Subcutaneous abdominal adipose tissue (tissue), 5 donors: ENCODE measurements around the gene HCN1.

Experiments
- H3K27ac ChIP-seq: one replicate; pipeline ENCODE4 v1.7.0; 2013; ENCODE audit warnings: low read depth, mild to moderate bottlenecking, inconsistent platforms, low read length, moderate library complexity
- H3K27me3 ChIP-seq, 5 donors: one replicate each; pipeline ENCODE4 v1.7.0; 2013; ENCODE audit warnings: low read length in 5 of 5, inconsistent platforms in 1 of 5; ENCODE audit not compliant: control insufficient read depth in 5 of 5, insufficient read depth in 4 of 5
- H3K36me3 ChIP-seq, 5 donors: one replicate each; pipeline ENCODE4 v1.7.0; 2013; ENCODE audit warnings: low read length in 5 of 5; ENCODE audit not compliant: control insufficient read depth in 5 of 5, insufficient read depth in 5 of 5
- H3K4me1 ChIP-seq, 5 donors: one replicate each; pipeline ENCODE4 v1.7.0; 2013; ENCODE audit warnings: low read length in 5 of 5, mild to moderate bottlenecking in 3 of 5, moderate library complexity in 1 of 5; ENCODE audit not compliant: control insufficient read depth in 5 of 5, insufficient read depth in 5 of 5
- H3K4me3 ChIP-seq, 5 donors: one replicate each; pipeline ENCODE4 v1.7.0; 2013; ENCODE audit warnings: low read length in 5 of 5, low read depth in 1 of 5
- H3K9ac ChIP-seq, 5 donors: one replicate each; pipeline ENCODE4 v1.7.0; 2013; ENCODE audit warnings: low read length in 5 of 5, mild to moderate bottlenecking in 4 of 5, moderate library complexity in 3 of 5
- H3K9me3 ChIP-seq, 5 donors: one replicate each; pipeline ENCODE4 v1.7.0; 2013; ENCODE audit warnings: low read length in 5 of 5; ENCODE audit not compliant: control insufficient read depth in 5 of 5
- donor health status: healthy.
- donor health status: healthy.
- donor health status: healthy.
- donor health status: healthy.
- donor health status: healthy.

The HCN1 gene

GRCh38 chr5:45271626-45272025, 424.6 kb downstream of the HCN1 start:
- Histone ChIP-seq H3K27ac (no peak overlapping the region), H3K4me1 (no peaks in the 10 kb centered on the region), H3K9me3 (no peaks in the 10 kb centered on the region), H3K4me3 (no peak overlapping the region), H3K27me3 (no peaks in the 10 kb centered on the region), H3K9ac (no peak overlapping the region), H3K36me3 (no peaks in the 10 kb centered on the region)

GRCh38 chr5:45264447-45264846, 431.7 kb downstream of the HCN1 start:
- Histone ChIP-seq H3K36me3 (no peaks in the 10 kb centered on the region), H3K27ac (no peak overlapping the region), H3K27me3 (no peaks in the 10 kb centered on the region), H3K9me3 (peaks cover 0 to 8% (median 0%) of the 10 kb centered on the region in 5 donors), H3K9ac (no peak overlapping the region), H3K4me1 (no peaks in the 10 kb centered on the region), H3K4me3 (no peak overlapping the region)

- Histone ChIP-seq H3K4me3 (no peak overlapping the region), H3K4me1 (no peaks in the 10 kb centered on the region), H3K9ac (no peak overlapping the region), H3K36me3 (no peaks in the 10 kb centered on the region), H3K9me3 (peaks cover 0 to 8% (median 0%) of the 10 kb centered on the region in 5 donors), H3K27ac (no peak overlapping the region), H3K27me3 (no peaks in the 10 kb centered on the region)
Measured at GRCh38 chr5:45262061-45262590, 434.1 kb downstream of the HCN1 start.

- Histone ChIP-seq H3K4me3 (no peak overlapping the region), H3K27me3 (no peaks in the 10 kb centered on the region), H3K27ac (no peak overlapping the region), H3K4me1 (no peaks in the 10 kb centered on the region), H3K9me3 (peaks cover 0 to 8% (median 0%) of the 10 kb centered on the region in 5 donors), H3K36me3 (no peaks in the 10 kb centered on the region), H3K9ac (no peak overlapping the region)
Measured at GRCh38 chr5:45261125-45261524, 435.1 kb downstream of the HCN1 start.

- Histone ChIP-seq H3K9ac (no peak overlapping the region), H3K27me3 (no peaks in the 10 kb centered on the region), H3K4me1 (no peaks in the 10 kb centered on the region), H3K9me3 (peaks cover 0 to 8% (median 0%) of the 10 kb centered on the region in 5 donors), H3K36me3 (no peaks in the 10 kb centered on the region), H3K27ac (no peak overlapping the region), H3K4me3 (no peak overlapping the region)
Measured at GRCh38 chr5:45260292-45260691, 435.9 kb downstream of the HCN1 start.

- no peaks in the 10 kb centered on the region for H3K27me3 ChIP-seq
- no peak overlapping the region for H3K4me3 ChIP-seq
- H3K4me1 ChIP-seq: no peaks in the 10 kb centered on the region
- H3K9ac ChIP-seq: no peak overlapping the region
- H3K27ac ChIP-seq: no peak overlapping the region
- H3K36me3 ChIP-seq: no peaks in the 10 kb centered on the region
- peaks cover 0 to 7% (median 0%) of the 10 kb centered on the region in 5 donors for H3K9me3 ChIP-seq
Measured at GRCh38 chr5:45252978-45253377, 443.2 kb downstream of the HCN1 start.

- peaks cover under 1 to 7% (median 2%) of the 10 kb centered on the region in 5 donors for H3K9me3 ChIP-seq
Measured at GRCh38 chr5:45252541-45252940, 443.6 kb downstream of the HCN1 start.

GRCh38 chr5:45225571-45226031, 470.6 kb downstream of the HCN1 start:
- Histone ChIP-seq H3K4me3 (no peak overlapping the region), H3K27ac (no peak overlapping the region), H3K27me3 (no peaks in the 10 kb centered on the region), H3K9ac (no peak overlapping the region), H3K36me3 (no peaks in the 10 kb centered on the region), H3K4me1 (no peaks in the 10 kb centered on the region), H3K9me3 (peaks cover 0 to 12% (median 0%) of the 10 kb centered on the region in 5 donors)

More at GRCh38 chr5:45252541-45252940, 443.6 kb downstream of the HCN1 start:
- Histone ChIP-seq H3K36me3 (no peaks in the 10 kb centered on the region), H3K27ac (no peak overlapping the region), H3K4me1 (no peaks in the 10 kb centered on the region), H3K27me3 (no peaks in the 10 kb centered on the region), H3K9ac (no peak overlapping the region), H3K4me3 (no peak overlapping the region)

GRCh38 chr5:45205403-45205961, 490.7 kb downstream of the HCN1 start:
- H3K36me3 ChIP-seq: no peaks in the 10 kb centered on the region
- H3K27ac ChIP-seq: no peak overlapping the region
- no peak overlapping the region for H3K9ac ChIP-seq
- no peak overlapping the region for H3K4me3 ChIP-seq
- no peaks in the 10 kb centered on the region for H3K9me3 ChIP-seq
- no peaks in the 10 kb centered on the region for H3K4me1 ChIP-seq
- H3K27me3 ChIP-seq: no peaks in the 10 kb centered on the region
